ENCODE results near the gene ARAP2.

- TF ChIP-seq, protein P1, sequence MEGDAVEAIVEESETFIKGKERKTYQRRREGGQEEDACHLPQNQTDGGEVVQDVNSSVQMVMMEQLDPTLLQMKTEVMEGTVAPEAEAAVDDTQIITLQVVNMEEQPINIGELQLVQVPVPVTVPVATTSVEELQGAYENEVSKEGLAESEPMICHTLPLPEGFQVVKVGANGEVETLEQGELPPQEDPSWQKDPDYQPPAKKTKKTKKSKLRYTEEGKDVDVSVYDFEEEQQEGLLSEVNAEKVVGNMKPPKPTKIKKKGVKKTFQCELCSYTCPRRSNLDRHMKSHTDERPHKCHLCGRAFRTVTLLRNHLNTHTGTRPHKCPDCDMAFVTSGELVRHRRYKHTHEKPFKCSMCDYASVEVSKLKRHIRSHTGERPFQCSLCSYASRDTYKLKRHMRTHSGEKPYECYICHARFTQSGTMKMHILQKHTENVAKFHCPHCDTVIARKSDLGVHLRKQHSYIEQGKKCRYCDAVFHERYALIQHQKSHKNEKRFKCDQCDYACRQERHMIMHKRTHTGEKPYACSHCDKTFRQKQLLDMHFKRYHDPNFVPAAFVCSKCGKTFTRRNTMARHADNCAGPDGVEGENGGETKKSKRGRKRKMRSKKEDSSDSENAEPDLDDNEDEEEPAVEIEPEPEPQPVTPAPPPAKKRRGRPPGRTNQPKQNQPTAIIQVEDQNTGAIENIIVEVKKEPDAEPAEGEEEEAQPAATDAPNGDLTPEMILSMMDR (conservative IDR thresholded peaks at IDR 0.05; ENCODE audit: low read length) = no peak
- no peak for TF ChIP-seq EZH2phosphoT487 (IDR thresholded peaks at IDR 0.05; ENCODE audit: borderline replicate concordance, low read depth, low read length)
Measured at GRCh38 chr4:36043901-36044300, 200.4 kb downstream of the ARAP2 start.
